Measurements from ENCODE around the gene FGF1.

The FGF1 gene

GRCh38 chr5:142600092-142600491 is 85.8 kb downstream of the FGF1 start:
- TF ChIP-seq CTCF (conservative IDR thresholded peaks at IDR 0.05; ENCODE audit: low read depth, low read length) = no peak

GRCh38 chr5:142598338-142598700 is 87.6 kb downstream of the FGF1 start:
- H4K20me1 ChIP-seq (ENCODE audit: insufficient read depth) = no peaks in the 10 kb centered on the region
- H3K4me3 ChIP-seq (IDR thresholded peaks at IDR 0.05; ENCODE audit: insufficient read depth, low read depth, low read length) = no peak overlapping the region
- H3K27ac ChIP-seq = no peak overlapping the region
- H3K36me3 ChIP-seq (ENCODE audit: insufficient read depth) = no peaks in the 10 kb centered on the region
- no peak overlapping the region for H3K4me2 ChIP-seq
- H3K4me1 ChIP-seq (ENCODE audit: low read depth, poor library complexity, severe bottlenecking) = no peaks in the 10 kb centered on the region
- no peaks in the 10 kb centered on the region for H3K27me3 ChIP-seq (ENCODE audit: insufficient read depth, low read depth)
- H3K79me2 ChIP-seq (ENCODE audit: insufficient read depth, low read depth) = no peaks in the 10 kb centered on the region
- TF ChIP-seq CTCF (conservative IDR thresholded peaks at IDR 0.05; ENCODE audit: low read depth, low read length) = no peak
- H2AFZ ChIP-seq (ENCODE audit: low read depth) = no peak overlapping the region
- H3K9ac ChIP-seq = no peak overlapping the region

More at GRCh38 chr5:142600092-142600491, 85.8 kb downstream of the FGF1 start:
- Histone ChIP-seq H3K27me3 (ENCODE audit: insufficient read depth, low read depth) (no peaks in the 10 kb centered on the region), H3K79me2 (ENCODE audit: insufficient read depth, low read depth) (no peaks in the 10 kb centered on the region), H3K4me2 (no peak overlapping the region), H2AFZ (ENCODE audit: low read depth) (no peak overlapping the region), H4K20me1 (ENCODE audit: insufficient read depth) (no peaks in the 10 kb centered on the region), H3K27ac (no peak overlapping the region), H3K4me1 (ENCODE audit: low read depth, poor library complexity, severe bottlenecking) (no peaks in the 10 kb centered on the region), H3K4me3 (IDR thresholded peaks at IDR 0.05; ENCODE audit: insufficient read depth, low read depth, low read length) (no peak overlapping the region), H3K9ac (no peak overlapping the region), H3K36me3 (ENCODE audit: insufficient read depth) (no peaks in the 10 kb centered on the region)

- no peak overlapping the region for H3K4me2 ChIP-seq
- no peaks in the 10 kb centered on the region for H3K36me3 ChIP-seq (ENCODE audit: insufficient read depth)
- H3K4me1 ChIP-seq (ENCODE audit: low read depth, poor library complexity, severe bottlenecking) = no peaks in the 10 kb centered on the region
- no peak for TF ChIP-seq CTCF (conservative IDR thresholded peaks at IDR 0.05; ENCODE audit: low read depth, low read length)
- no peaks in the 10 kb centered on the region for H3K27me3 ChIP-seq (ENCODE audit: insufficient read depth, low read depth)
- no peaks in the 10 kb centered on the region for H3K79me2 ChIP-seq (ENCODE audit: insufficient read depth, low read depth)
- H3K4me3 ChIP-seq (IDR thresholded peaks at IDR 0.05; ENCODE audit: insufficient read depth, low read depth, low read length) = no peak overlapping the region
- no peak overlapping the region for H3K9ac ChIP-seq
- no peak overlapping the region for H2AFZ ChIP-seq (ENCODE audit: low read depth)
- no peaks in the 10 kb centered on the region for H4K20me1 ChIP-seq (ENCODE audit: insufficient read depth)
- no peak overlapping the region for H3K27ac ChIP-seq
These were observed 88.1 kb downstream of the FGF1 start for GRCh38 chr5:142597546-142598337.

- no peak overlapping the region for H3K9ac ChIP-seq
These were observed 88.9 kb downstream of the FGF1 start for GRCh38 chr5:142597025-142597424.

More at GRCh38 chr5:142597025-142597424, 88.9 kb downstream of the FGF1 start:
- Histone ChIP-seq H3K36me3 (ENCODE audit: insufficient read depth) (no peaks in the 10 kb centered on the region), H3K4me3 (IDR thresholded peaks at IDR 0.05; ENCODE audit: insufficient read depth, low read depth, low read length) (no peak overlapping the region), H3K27ac (no peak overlapping the region), H3K79me2 (ENCODE audit: insufficient read depth, low read depth) (no peaks in the 10 kb centered on the region), H3K4me2 (no peak overlapping the region), H2AFZ (ENCODE audit: low read depth) (no peak overlapping the region), H3K27me3 (ENCODE audit: insufficient read depth, low read depth) (no peaks in the 10 kb centered on the region), H3K4me1 (ENCODE audit: low read depth, poor library complexity, severe bottlenecking) (no peaks in the 10 kb centered on the region), H4K20me1 (ENCODE audit: insufficient read depth) (no peaks in the 10 kb centered on the region)
- no peak for TF ChIP-seq CTCF (conservative IDR thresholded peaks at IDR 0.05; ENCODE audit: low read depth, low read length)

Data from KMS-11 (cell line).